KBM-7 (cell line): Measurements from ENCODE around the gene BCAR3.
A peak's percentile ranks its signal among the peaks of the same experiment; 100 is the strongest.

Experiments used
- DNase-seq: peaks from one replicate; pipeline ENCODE4 v3.0.0-alpha.2; 2015
- in situ Hi-C: fragments of 300-500 bp; cut with MboI; formaldehyde crosslinking; loops from 2 replicates; pipeline ENCODE4 v1.14.3; 2020; ENCODE audit warnings: low sequenced_read_pairs, low pct_unique_long_range_greater_than_20kb, mixed read lengths

Gene BCAR3

GRCh38 chr1:93625582-93626327 is 55.9 kb downstream of the BCAR3 start:
- DNase-seq, result no peak
- in situ Hi-C loops, result loop anchor here (25.0 kb wide), 1 partner anchor 187 kb away; no protein-coding TSS in a partner anchor

GRCh38 chr1:93623875-93624274 is 57.8 kb downstream of the BCAR3 start:
- in situ Hi-C loops, result loop anchor here (25.0 kb wide), 1 partner anchor 187 kb away; the partner anchor contains the start of gene FNBP1L
- no peak for DNase-seq

- in situ Hi-C loops, result loop anchor here (25.0 kb wide), 1 partner anchor 186 kb away; the partner anchor contains the start of gene FNBP1L
- DNase-seq, result no peak
Observed at GRCh38 chr1:93623436-93623835, 58.2 kb downstream of the BCAR3 start.

- no peak for DNase-seq
- in situ Hi-C loops, result loop anchor here (25.0 kb wide), 1 partner anchor 184 kb away; the partner anchor contains the start of gene FNBP1L
Observed at GRCh38 chr1:93621246-93621645, 60.4 kb downstream of the BCAR3 start.

GRCh38 chr1:93620841-93621210 is 60.8 kb downstream of the BCAR3 start:
- in situ Hi-C loops, result loop anchor here (25.0 kb wide), 1 partner anchor 184 kb away; the partner anchor contains the start of gene FNBP1L
- no peak for DNase-seq

GRCh38 chr1:93620172-93620840 is 61.3 kb downstream of the BCAR3 start:
- in situ Hi-C loops, result loop anchor here (25.0 kb wide), 1 partner anchor 183 kb away; the partner anchor contains the start of gene FNBP1L

GRCh38 chr1:93619507-93620171 is 62.0 kb downstream of the BCAR3 start:
- in situ Hi-C loops, result loop anchor here (25.0 kb wide), 1 partner anchor 182 kb away; the partner anchor contains the start of gene FNBP1L
- DNase-seq, result peak; percentile 40

More at GRCh38 chr1:93620172-93620840, 61.3 kb downstream of the BCAR3 start:
- no peak for DNase-seq

GRCh38 chr1:93617670-93618499 is 63.8 kb downstream of the BCAR3 start:
- DNase-seq, result no peak

GRCh38 chr1:93616996-93617669 is 64.5 kb downstream of the BCAR3 start:
- in situ Hi-C loops, result loop anchor here (25.0 kb wide), 1 partner anchor 180 kb away; the partner anchor contains the start of gene FNBP1L

More at GRCh38 chr1:93617670-93618499, 63.8 kb downstream of the BCAR3 start:
- in situ Hi-C loops, result loop anchor here (25.0 kb wide), 1 partner anchor 181 kb away; the partner anchor contains the start of gene FNBP1L

GRCh38 chr1:93616221-93616995 is 65.2 kb downstream of the BCAR3 start:
- in situ Hi-C loops, result loop anchor here (25.0 kb wide), 1 partner anchor 179 kb away; the partner anchor contains the start of gene FNBP1L
- DNase-seq, result no peak

More at GRCh38 chr1:93616996-93617669, 64.5 kb downstream of the BCAR3 start:
- DNase-seq, result no peak

GRCh38 chr1:93615582-93616150 is 66.0 kb downstream of the BCAR3 start:
- DNase-seq, result no peak
- in situ Hi-C loops, result loop anchor here (25.0 kb wide), 1 partner anchor 178 kb away; the partner anchor contains the start of gene FNBP1L

GRCh38 chr1:93614986-93615581 is 66.6 kb downstream of the BCAR3 start:
- in situ Hi-C loops, result loop anchor here (25.0 kb wide), 1 partner anchor 178 kb away; the partner anchor contains the start of gene FNBP1L
- no peak for DNase-seq

- in situ Hi-C loops, result loop anchor here (25.0 kb wide), 1 partner anchor 177 kb away; the partner anchor contains the start of gene FNBP1L
- DNase-seq, result no peak
Observed at GRCh38 chr1:93614541-93614940, 67.1 kb downstream of the BCAR3 start.

GRCh38 chr1:93613898-93614297 is 67.7 kb downstream of the BCAR3 start:
- no peak for DNase-seq
- in situ Hi-C loops, result loop anchor here (25.0 kb wide), 1 partner anchor 177 kb away; the partner anchor contains the start of gene FNBP1L

GRCh38 chr1:93612510-93612909 is 69.1 kb downstream of the BCAR3 start:
- in situ Hi-C loops, result loop anchor here (25.0 kb wide), 1 partner anchor 175 kb away; the partner anchor contains the start of gene FNBP1L
- no peak for DNase-seq

GRCh38 chr1:93611668-93612067 is 70.0 kb downstream of the BCAR3 start:
- in situ Hi-C loops, result loop anchor here (25.0 kb wide), 1 partner anchor 174 kb away; the partner anchor contains the start of gene FNBP1L
- no peak for DNase-seq
